IMR-90 (cell line): ENCODE results near the gene SHROOM3. TPM values are rescaled to one million over a fixed set of nuclear protein-coding genes. Genes with fewer than 3 reads are reported as not detected.

Experiments
- ATAC-seq: fragments of 200-7000 bp; cut with Tn5 transposase; 2 replicates; pipeline ENCODE4 v1.9.1; 2020; ENCODE audit warnings: low read depth, mild to moderate bottlenecking, moderate library complexity
- BruUV-seq: library from RNA; stranded (reverse); fragments of 400-500 nt; replicated peaks from 2 replicates; lab custom pipeline; 2021; lab: Mats Ljungman, UMichigan
- CTCF ChIA-PET: fragments of 300-600 bp; formaldehyde crosslinking; extraction: SDS; loops from one replicate; lab custom pipeline; 2021; ENCODE audit warnings: antibody characterized with exemption; lab: Yijun Ruan, JAX
- POLR2A ChIA-PET: fragments of 300-600 bp; sonication (Branson Sonifier 250); formaldehyde crosslinking; loops from one replicate; lab custom pipeline; 2022; ENCODE audit warnings: antibody characterized with exemption; ENCODE audit not compliant: unreplicated experiment; lab: Charles Lee
- DNase-seq: peaks from one replicate; pipeline ENCODE4 v3.0.0; 2013
- H2AFZ ChIP-seq: replicated peaks from 2 replicates; pipeline ENCODE3; 2013; ENCODE audit warnings: low read length, mild to moderate bottlenecking; ENCODE audit not compliant: poor library complexity
- H2AK5ac ChIP-seq: 2 replicates; pipeline ENCODE4 v1.6.1; 2013; ENCODE audit warnings: low read depth, low read length, inconsistent platforms
- H2AK9ac ChIP-seq: replicated peaks from 2 replicates; pipeline ENCODE3; 2013; ENCODE audit warnings: mild to moderate bottlenecking, low read depth, low read length, moderate library complexity; ENCODE audit not compliant: poor library complexity
- H2BK120ac ChIP-seq: 2 replicates; pipeline ENCODE4 v1.6.1; 2013; ENCODE audit warnings: low read depth, low read length, inconsistent platforms
- H2BK15ac ChIP-seq: 3 replicates; pipeline ENCODE4 v1.6.1; 2013; ENCODE audit warnings: low read depth, low read length, inconsistent platforms
- H2BK20ac ChIP-seq: 2 replicates; pipeline ENCODE4 v1.6.1; 2013; ENCODE audit warnings: low read depth, mild to moderate bottlenecking, inconsistent platforms, low read length, moderate library complexity
- H2BK5ac ChIP-seq: 2 replicates; pipeline ENCODE4 v1.6.1; 2013; ENCODE audit warnings: mild to moderate bottlenecking, low read depth, low read length, inconsistent platforms; ENCODE audit not compliant: poor library complexity, severe bottlenecking
- H3K14ac ChIP-seq: replicated peaks from 2 replicates; pipeline ENCODE4 v1.6.1; 2013; ENCODE audit warnings: low read depth, low read length, inconsistent platforms
- H3K18ac ChIP-seq: 2 replicates; pipeline ENCODE4 v1.6.1; 2013; ENCODE audit warnings: low read depth, low read length, control low read depth
- H3K23ac ChIP-seq: 2 replicates; pipeline ENCODE4 v1.6.1; 2013; ENCODE audit warnings: low read depth, low read length, inconsistent platforms
- H3K27ac ChIP-seq: 2 replicates; pipeline ENCODE4 v1.5.1; 2013; ENCODE audit warnings: mild to moderate bottlenecking, control low read depth, low read length; ENCODE audit not compliant: insufficient read depth
- H3K27me3 ChIP-seq: 2 replicates; pipeline ENCODE4 v1.6.1; 2013; ENCODE audit warnings: low read length; ENCODE audit not compliant: control insufficient read depth, insufficient read depth
- H3K36me3 ChIP-seq: 2 replicates; pipeline ENCODE4 v1.6.1; 2013; ENCODE audit warnings: low read length, mixed read lengths; ENCODE audit not compliant: control insufficient read depth, insufficient read depth
- H3K4ac ChIP-seq: 2 replicates; pipeline ENCODE4 v1.6.1; 2013; ENCODE audit warnings: low read depth, low read length, inconsistent platforms
- H3K4me1 ChIP-seq: 2 replicates; pipeline ENCODE4 v1.6.1; 2013; ENCODE audit warnings: low read length, mixed read lengths; ENCODE audit not compliant: control insufficient read depth, insufficient read depth
- H3K4me2 ChIP-seq: 2 replicates; pipeline ENCODE4 v1.6.1; 2013; ENCODE audit warnings: low read depth, mild to moderate bottlenecking, control low read depth, low read length, moderate library complexity
- H3K4me3 ChIP-seq: 2 replicates; pipeline ENCODE4 v1.5.1; 2013; ENCODE audit warnings: low read depth, mild to moderate bottlenecking, control low read depth, low read length, moderate library complexity; ENCODE audit not compliant: insufficient read depth
- H3K56ac ChIP-seq: 2 replicates; pipeline ENCODE4 v1.6.1; 2013; ENCODE audit warnings: low read length, inconsistent platforms; ENCODE audit not compliant: insufficient read depth; ENCODE audit errors: extremely low read depth
- H3K79me1 ChIP-seq, 2 experiments: 2 replicates each; pipeline ENCODE4 v1.6.1; 2013; ENCODE audit warnings: low read length in 2 of 2, inconsistent platforms in 1 of 2, low read depth in 1 of 2
- H3K9ac ChIP-seq: 2 replicates; pipeline ENCODE4 v1.6.1; 2013; ENCODE audit warnings: low read depth, low read length, control low read depth
- H3K9me1 ChIP-seq: 2 replicates; pipeline ENCODE4 v1.6.1; 2013; ENCODE audit warnings: low read length, inconsistent platforms; ENCODE audit not compliant: insufficient read depth
- H3K9me3 ChIP-seq: 2 replicates; pipeline ENCODE4 v1.6.1; 2013; ENCODE audit warnings: low read length; ENCODE audit not compliant: control insufficient read depth, insufficient read depth
- H4K20me1 ChIP-seq: 2 replicates; pipeline ENCODE4 v1.6.1; 2013; ENCODE audit warnings: low read length, inconsistent platforms; ENCODE audit not compliant: insufficient read depth
- H4K5ac ChIP-seq: 2 replicates; pipeline ENCODE4 v1.6.1; 2013; ENCODE audit warnings: mild to moderate bottlenecking, low read depth, low read length, control low read depth
- H4K8ac ChIP-seq, 2 experiments: 2 replicates each; pipeline ENCODE4 v1.6.1; 2013; ENCODE audit warnings: low read depth in 2 of 2, low read length in 2 of 2, control low read depth in 1 of 2, inconsistent platforms in 1 of 2
- H4K91ac ChIP-seq: 2 replicates; pipeline ENCODE4 v1.6.1; 2013; ENCODE audit warnings: low read depth, low read length, inconsistent platforms; ENCODE audit not compliant: insufficient read depth
- CHD1 ChIP-seq: IDR thresholded peaks from 2 replicates; pipeline ENCODE4 v1.6.1; 2012; ENCODE audit warnings: low read depth, low read length, improper control_type of control experiment
- FOS ChIP-seq: fragments of 150-350 bp; IDR thresholded peaks from 2 replicates; pipeline ENCODE4 v1.6.1; 2016; ENCODE audit warnings: low read depth, low read length
- MAZ ChIP-seq: IDR thresholded peaks from 2 replicates; pipeline ENCODE4 v1.6.1; 2012; ENCODE audit warnings: low read depth, mild to moderate bottlenecking, low read length, improper control_type of control experiment, moderate library complexity, borderline replicate concordance
- NFE2L2 ChIP-seq: fragments of 150-350 bp; IDR thresholded peaks from 2 replicates; pipeline ENCODE4 v1.6.1; 2016; ENCODE audit warnings: low read depth, mild to moderate bottlenecking, low read length
- RAD21 ChIP-seq: IDR thresholded peaks from 2 replicates; pipeline ENCODE4 v1.6.1; 2012; ENCODE audit warnings: low read length, improper control_type of control experiment
- RCOR1 ChIP-seq: IDR thresholded peaks from 2 replicates; pipeline ENCODE4 v1.6.1; 2012; ENCODE audit warnings: mild to moderate bottlenecking, low read length, improper control_type of control experiment; ENCODE audit not compliant: insufficient replicate concordance
- RFX5 ChIP-seq: IDR thresholded peaks from 2 replicates; pipeline ENCODE4 v1.8.0; 2012; ENCODE audit warnings: low read depth, mild to moderate bottlenecking, low read length, moderate library complexity
- SMC3 ChIP-seq: fragments of 150-350 bp; IDR thresholded peaks from 2 replicates; pipeline ENCODE4 v1.6.1; 2016; ENCODE audit warnings: low read depth, mild to moderate bottlenecking, antibody characterized with exemption, low read length, moderate library complexity
- USF2 ChIP-seq: fragments of 150-350 bp; IDR thresholded peaks from 2 replicates; pipeline ENCODE4 v1.6.1; 2017; ENCODE audit warnings: mild to moderate bottlenecking, antibody characterized with exemption, low read length, low read depth
- WGBS, 2 experiments: methylation state at CpG; one replicate each; pipeline versions ENCODE4 v1.1.5 to v1.1.7; 2013; ENCODE audit warnings: missing lambda C conversion rate in 2 of 2; ENCODE audit not compliant: insufficient read length in 1 of 2; ENCODE audit errors: extremely low coverage in 2 of 2; 5-methylcytosine and 5-hydroxymethylcytosine counted together
- dilution Hi-C: fragments of 300-500 bp; cut with HindIII; formaldehyde crosslinking; loops from one replicate; pipeline ENCODE4 v1.14.3; 2018; ENCODE audit warnings: low sequenced_read_pairs; ENCODE audit not compliant: unreplicated experiment
- in situ Hi-C: fragments of 300-500 bp; cut with MboI; formaldehyde crosslinking; loops from 3 replicates; pipeline ENCODE4 v1.14.3; 2019; ENCODE audit warnings: low sequenced_read_pairs, inconsistent platforms, mixed read lengths
- intact Hi-C: fragments of 100-400 bp; cut with micrococcal nuclease; formaldehyde crosslinking; loops from 2 replicates; pipeline ENCODE4 v1.10.0; 2022
- polyA plus RNA-seq, 3 experiments: library from polyadenylated mRNA; depleted of rRNA; stranded (reverse); fragments of >200 nt; gene quantifications; 2 replicates each; pipeline ENCODE4 v1.2.3, GENCODE V29; 2012; ENCODE audit warnings: low replicate concordance in 1 of 3
- total RNA-seq: library from RNA; depleted of rRNA; stranded (reverse); fragments of >200 nt; gene quantifications from 2 replicates; pipeline ENCODE4 v1.2.3, GENCODE V29; 2012

The SHROOM3 gene
- total and polyA plus RNA-seq, 2 of the 4 experiments (the other 2 are of a cell fraction), result 10.8 to 19.5 TPM

DNA sequence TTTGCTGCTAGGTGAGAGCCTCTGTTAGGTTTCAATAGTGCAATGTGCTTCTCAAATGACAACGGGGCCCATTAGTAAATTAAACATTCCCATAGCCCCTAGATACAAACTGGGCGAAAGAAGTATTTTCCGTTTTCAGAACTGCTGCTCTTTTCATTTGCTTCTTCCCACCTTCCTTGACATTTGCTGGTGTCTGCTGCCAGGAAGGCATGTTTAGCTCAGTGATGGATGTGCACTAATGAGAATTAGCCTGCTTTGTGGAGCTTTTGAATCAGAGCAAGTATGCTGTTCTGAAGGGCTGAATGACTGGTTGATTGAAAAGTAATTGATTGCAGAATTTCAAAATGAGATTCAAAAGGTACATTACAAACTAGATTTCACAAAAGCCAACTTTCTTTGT is 57.0 kb downstream of the SHROOM3 start:
- Histone ChIP-seq H2AFZ (no peak overlapping the region), H3K4me3 (no peak overlapping the region), H3K18ac (no peak overlapping the region), H3K79me1 (no peaks in the 10 kb centered on the region), H3K4me1 (peaks cover 2% of the 10 kb centered on the region; the same call in 1 of the 2 replicates), H3K4ac (no peak overlapping the region), H3K23ac (no peak overlapping the region), H3K9ac (no peak overlapping the region), H3K56ac (no peak overlapping the region), H4K5ac (no peak overlapping the region), H3K27me3 (peaks cover 16% of the 10 kb centered on the region), H3K9me3 (no peaks in the 10 kb centered on the region; the same call in 1 of the 2 replicates), H2BK5ac (no peak overlapping the region), H4K8ac (no peak overlapping the region), H3K14ac (no peak overlapping the region), H3K27ac (no peak overlapping the region), H2BK20ac (no peak overlapping the region), H2AK9ac (no peak overlapping the region), H3K4me2 (no peak overlapping the region), H3K9me1 (no peaks in the 10 kb centered on the region), H3K36me3 (no peaks in the 10 kb centered on the region), H4K91ac (no peak overlapping the region), H2BK120ac (no peak overlapping the region), H2BK15ac (no peak overlapping the region), H2AK5ac (no peak overlapping the region), H4K20me1 (no peaks in the 10 kb centered on the region)
- CTCF ChIA-PET, result interaction anchor here (1.7 kb wide), 1 partner anchor 12 kb away, joined by 5 read pairs; no protein-coding TSS in a partner anchor
- dilution Hi-C loops (no loop called here), in situ Hi-C loops (no loop called here), intact Hi-C loops (no loop called here)
- no CpG with 5 or more reads among the region's 3 CpGs for WGBS, 2 experiments
- no peak for DNase-seq
- POLR2A ChIA-PET, result no interaction called here
- TF ChIP-seq MAZ (no peak), CHD1 (no peak), USF2 (no peak), NFE2L2 (no peak), FOS (no peak), RCOR1 (no peak), RAD21 (no peak), SMC3 (no peak), RFX5 (no peak)
- ATAC-seq, result no peak
- no TSS peak for BruUV-seq
